H1 (cell line): Measurements from ENCODE around the gene CPPED1. TPM values are rescaled to one million over a fixed set of nuclear protein-coding genes. Genes with fewer than 3 reads are reported as not detected.

ENCODE experiments used
- CTCF ChIA-PET: fragments of 300-600 bp; sonication (Branson Sonifier 250); formaldehyde crosslinking; loops from one replicate; lab custom pipeline; 2021; ENCODE audit not compliant: partially characterized antibody; lab: Charles Lee
- POLR2A ChIA-PET: fragments of 300-600 bp; sonication (Branson Sonifier 250); formaldehyde crosslinking; loops from one replicate; lab custom pipeline; 2021; ENCODE audit warnings: inconsistent platforms; ENCODE audit not compliant: partially characterized antibody; lab: Charles Lee
- DNase-seq, 2 experiments: peaks; one replicate each; pipeline versions ENCODE4 v3.0.0 to v3.0.0-alpha.2; 2010 to 2022; ENCODE audit warnings: low spot score in 2 of 2, low read depth in 1 of 2, mixed read lengths in 1 of 2
- FAIRE-seq: peaks from 2 replicates; lab custom pipeline; 2011; peaks lifted over from hg19 to GRCh38; lab: Jason Lieb, UNC
- H2AFZ ChIP-seq: 2 replicates; pipeline ENCODE4 v1.8.1; 2012; ENCODE audit warnings: low read length, inconsistent platforms
- H2AK5ac ChIP-seq: 2 replicates; pipeline ENCODE4 v1.6.1; 2013; ENCODE audit warnings: low read depth, low read length
- H2BK120ac ChIP-seq: replicated peaks from 2 replicates; pipeline ENCODE3; 2013; ENCODE audit warnings: low read depth, low read length, inconsistent platforms
- H2BK12ac ChIP-seq: 2 replicates; pipeline ENCODE4 v1.6.1; 2013; ENCODE audit warnings: low read depth, low read length
- H2BK15ac ChIP-seq: 2 replicates; pipeline ENCODE4 v1.6.1; 2013; ENCODE audit warnings: low read length
- H2BK20ac ChIP-seq: 2 replicates; pipeline ENCODE4 v1.6.1; 2013; ENCODE audit warnings: low read length
- H2BK5ac ChIP-seq: 2 replicates; pipeline ENCODE4 v1.6.1; 2013; ENCODE audit warnings: low read depth, low read length
- H3K14ac ChIP-seq: 2 replicates; pipeline ENCODE4 v1.6.1; 2013; ENCODE audit warnings: inconsistent platforms; ENCODE audit not compliant: insufficient read length
- H3K18ac ChIP-seq: 2 replicates; pipeline ENCODE4 v1.6.1; 2013; ENCODE audit warnings: low read length; ENCODE audit errors: extremely low read depth
- H3K23ac ChIP-seq: 2 replicates; pipeline ENCODE4 v1.6.1; 2013; ENCODE audit warnings: inconsistent platforms; ENCODE audit not compliant: insufficient read length
- H3K23me2 ChIP-seq: 2 replicates; pipeline ENCODE4 v1.6.1; 2013; ENCODE audit warnings: low read depth, low read length
- H3K27ac ChIP-seq: 2 replicates; pipeline ENCODE4 v1.6.1; 2011; ENCODE audit warnings: low read depth, low read length, inconsistent platforms
- H3K27me3 ChIP-seq, 4 experiments: replicated peaks in 1 of 4; 1 replicate in 1 of 4; 2 replicates in 3 of 4; pipeline versions ENCODE4 v1.6.1 to v1.8.1; 2011 to 2013; ENCODE audit warnings: low read length in 3 of 4, mild to moderate bottlenecking in 3 of 4, inconsistent platforms in 2 of 4, mixed read lengths in 2 of 4, moderate library complexity in 1 of 4; ENCODE audit not compliant: control insufficient read depth in 3 of 4, insufficient read depth in 3 of 4; ENCODE audit errors: extremely low read depth in 1 of 4
- H3K36me3 ChIP-seq, 4 experiments: 2 replicates each; pipeline versions ENCODE4 v1.6.1 to v1.8.1; 2011 to 2013; ENCODE audit warnings: mild to moderate bottlenecking in 4 of 4, low read length in 3 of 4, moderate library complexity in 2 of 4, control low read depth in 1 of 4, inconsistent platforms in 1 of 4; ENCODE audit not compliant: insufficient read depth in 4 of 4, control insufficient read depth in 2 of 4
- H3K4ac ChIP-seq: replicated peaks from 2 replicates; pipeline ENCODE3; 2013; ENCODE audit warnings: low read length, low read depth, mixed read lengths, inconsistent platforms; ENCODE audit not compliant: insufficient read length
- H3K4me1 ChIP-seq, 4 experiments: replicated peaks in 1 of 4; 1 replicate in 1 of 4; 2 replicates in 3 of 4; pipeline versions ENCODE4 v1.6.1 to v1.8.1; 2011 to 2013; ENCODE audit warnings: low read length in 3 of 4, inconsistent platforms in 2 of 4, mixed read lengths in 1 of 4; ENCODE audit not compliant: insufficient read depth in 4 of 4, control insufficient read depth in 3 of 4
- H3K4me2 ChIP-seq, 2 experiments: 2 replicates each; pipeline versions ENCODE4 v1.6.1 to v1.8.1; 2011 to 2013; ENCODE audit warnings: low read depth in 2 of 2, low read length in 2 of 2, control low read depth in 1 of 2, inconsistent platforms in 1 of 2, mild to moderate bottlenecking in 1 of 2; ENCODE audit not compliant: insufficient read depth in 1 of 2
- H3K4me3 ChIP-seq, 4 experiments: fragments of 200-600, 300-600 bp in 1 of 4; sonication (generic), shearing (Covaris generic), sonication (Bioruptor Twin) in 1 of 4; 2 replicates each; pipeline versions ENCODE4 v1.5.1 to v1.8.1; 2011 to 2016; ENCODE audit warnings: low read length in 4 of 4, low read depth in 3 of 4, control low read depth in 2 of 4, inconsistent platforms in 2 of 4, mild to moderate bottlenecking in 2 of 4, mixed read lengths in 1 of 4, moderate library complexity in 1 of 4; ENCODE audit not compliant: insufficient read depth in 2 of 4; ENCODE audit errors: extremely low read depth in 1 of 4
- H3K56ac ChIP-seq: replicated peaks from 2 replicates; pipeline ENCODE3; 2013; ENCODE audit warnings: low read depth, mild to moderate bottlenecking, mixed read lengths, low read length, inconsistent platforms; ENCODE audit not compliant: insufficient read length
- H3K79me1 ChIP-seq: 2 replicates; pipeline ENCODE4 v1.6.1; 2013; ENCODE audit warnings: low read depth, low read length, control low read depth
- H3K79me2 ChIP-seq, 2 experiments: 2 replicates each; pipeline versions ENCODE4 v1.6.1 to v1.8.1; 2012 to 2013; ENCODE audit warnings: low read length in 2 of 2, mild to moderate bottlenecking in 2 of 2, inconsistent platforms in 1 of 2; ENCODE audit not compliant: insufficient read depth in 2 of 2, control insufficient read depth in 1 of 2
- H3K9ac ChIP-seq, 4 experiments: replicated peaks in 1 of 4; 1 replicate in 1 of 4; 2 replicates in 3 of 4; pipeline versions ENCODE4 v1.6.1 to v1.8.1; 2011 to 2013; ENCODE audit warnings: low read depth in 3 of 4, low read length in 3 of 4, control low read depth in 2 of 4, mild to moderate bottlenecking in 2 of 4, moderate library complexity in 2 of 4, inconsistent platforms in 1 of 4; ENCODE audit errors: extremely low read depth in 1 of 4
- H3K9me3 ChIP-seq, 2 experiments: 2 replicates each; pipeline versions ENCODE4 v1.6.1 to v1.8.1; 2012 to 2013; ENCODE audit warnings: mild to moderate bottlenecking in 2 of 2, moderate library complexity in 2 of 2, control low read depth in 1 of 2, inconsistent platforms in 1 of 2, low read depth in 1 of 2, low read length in 1 of 2, mixed read lengths in 1 of 2; ENCODE audit not compliant: insufficient read depth in 2 of 2
- H4K20me1 ChIP-seq, 2 experiments: replicated peaks in 1 of 2; 2 replicates each; pipeline versions ENCODE3 to v1.8.1; 2011 to 2013; ENCODE audit warnings: inconsistent platforms in 2 of 2, low read length in 2 of 2, mild to moderate bottlenecking in 1 of 2; ENCODE audit not compliant: insufficient read depth in 2 of 2, control insufficient read depth in 1 of 2
- H4K5ac ChIP-seq: 2 replicates; pipeline ENCODE4 v1.6.1; 2013; ENCODE audit warnings: low read length, low read depth, mixed read lengths, inconsistent platforms; ENCODE audit not compliant: insufficient read length
- H4K8ac ChIP-seq: 2 replicates; pipeline ENCODE4 v1.8.0; 2013; ENCODE audit warnings: mild to moderate bottlenecking, moderate library complexity, low read length, inconsistent platforms; ENCODE audit not compliant: insufficient read depth; ENCODE audit errors: extremely low read depth
- H4K91ac ChIP-seq: replicated peaks from 2 replicates; pipeline ENCODE3; 2013; ENCODE audit warnings: low read length, mixed read lengths, inconsistent platforms; ENCODE audit not compliant: insufficient read length
- HDAC2 ChIP-seq, 2 experiments: fragments of 300-600 bp in 1 of 2; sonication (generic) in 1 of 2; IDR thresholded peaks; 2 replicates each; pipeline ENCODE4 v1.6.1; 2011 to 2012; ENCODE audit warnings: low read depth in 2 of 2, low read length in 2 of 2, mild to moderate bottlenecking in 2 of 2, moderate library complexity in 2 of 2, borderline replicate concordance in 1 of 2, inconsistent platforms in 1 of 2
- POLR2A ChIP-seq, 2 experiments: IDR thresholded peaks; 1 replicate in 1 of 2; 2 replicates in 1 of 2; pipeline ENCODE4 v1.6.1; 2011; ENCODE audit warnings: low read depth in 2 of 2, low read length in 2 of 2, mild to moderate bottlenecking in 2 of 2; ENCODE audit errors: control extremely low read depth in 1 of 2
- POLR2AphosphoS5 ChIP-seq: IDR thresholded peaks from 2 replicates; pipeline ENCODE4 v1.6.1; 2011; ENCODE audit warnings: low read depth, low read length
- RBBP5 ChIP-seq: IDR thresholded peaks from 2 replicates; pipeline ENCODE4 v1.7.1; 2012; ENCODE audit warnings: low read depth, mild to moderate bottlenecking, inconsistent platforms, low read length, moderate library complexity, borderline replicate concordance
- WGBS, 2 experiments: shearing (Covaris generic) in 1 of 2; methylation state at CpG; one replicate each; pipeline versions ENCODE4 v1.1.6 to v1.1.7; 2013 to 2015; ENCODE audit warnings: low lambda C conversion rate in 2 of 2, mixed read lengths in 2 of 2, inconsistent platforms in 1 of 2, low coverage in 1 of 2, missing lambda C conversion rate in 1 of 2; ENCODE audit not compliant: insufficient replicate concordance in 2 of 2, insufficient coverage in 1 of 2, insufficient read length in 1 of 2; ENCODE audit errors: extremely low coverage in 1 of 2, missing lambda C conversion rate in 1 of 2; 5-methylcytosine and 5-hydroxymethylcytosine counted together
- polyA plus RNA-seq, 7 experiments: library from polyadenylated mRNA; depleted of rRNA in 3 of 7; stranded (reverse) in 5 of 7; unstranded in 2 of 7; fragments of >200 nt in 5 of 7; fragments of 200-250 nt in 2 of 7; gene quantifications; 1 replicate in 5 of 7; 2 replicates in 1 of 7; 4 replicates in 1 of 7; pipeline versions ENCODE4 v1.2.1 to v1.2.3, GENCODE V29; 2011 to 2013; ENCODE audit warnings: missing spikeins in 2 of 7, mixed read lengths in 2 of 7
- total RNA-seq: library from RNA; stranded (reverse); fragmentation: NEBNext Ultra II Directional; extraction: Animal tissue kit (Norgen Biotek cat#: 25700); gene quantifications from 2 replicates; pipeline ENCODE4 v1.2.1, GENCODE V29; 2021

Gene CPPED1
- total and polyA plus RNA-seq, 2 of the 8 experiments (the other 6 are each of a cell fraction or from before 2014, with no cell fraction given), result 3.5 to 11.2 TPM

- Histone ChIP-seq H3K79me1 (no peaks in the 10 kb centered on the region), H4K20me1 (peaks cover 0 to 1% of the 10 kb centered on the region in 2 experiments), H3K9me3 (no peaks in the 10 kb centered on the region), H3K4me2 (no peak overlapping the region), H3K23ac (no peak overlapping the region), H3K56ac (no peak overlapping the region), H3K9ac (no peak overlapping the region), H2BK12ac (no peak overlapping the region), H3K18ac (no peak overlapping the region), H2BK20ac (no peak overlapping the region), H4K5ac (no peak overlapping the region), H3K23me2 (no peaks in the 10 kb centered on the region), H2AK5ac (no peak overlapping the region), H3K4me1 (no peaks in the 10 kb centered on the region), H2BK5ac (no peak overlapping the region), H3K36me3 (no peaks in the 10 kb centered on the region; a peak in 2 of 8 replicates), H3K27me3 (no peaks in the 10 kb centered on the region), H3K4me3 (no peak overlapping the region), H4K8ac (no peak overlapping the region), H3K27ac (no peak overlapping the region), H3K4ac (no peak overlapping the region), H2BK120ac (no peak overlapping the region), H2AFZ (no peak overlapping the region), H4K91ac (no peak overlapping the region), H3K79me2 (no peaks in the 10 kb centered on the region), H2BK15ac (no peak overlapping the region), H3K14ac (no peak overlapping the region)
- FAIRE-seq (no peak), DNase-seq (no peak)
- ChIA-PET CTCF (no interaction called here), POLR2A (no interaction called here)
- 87% methylated on average over 4 of the region's 4 CpGs; no CpG with 5 or more reads in 1 of the 2 experiments for WGBS, 2 experiments
- TF ChIP-seq RBBP5 (no peak), POLR2AphosphoS5 (no peak), HDAC2 (IDR thresholded peaks at IDR 0.05; ENCODE audit: borderline replicate concordance in 1 of 2, low read depth in 2 of 2, low read length in 2 of 2) (no peak), POLR2A (IDR thresholded peaks at IDR 0.05; ENCODE audit: control extremely low read depth in 1 of 2, low read depth in 2 of 2, low read length in 2 of 2) (no peak)
Observed at GRCh38 chr16:12775656-12776236, 27.9 kb downstream of the CPPED1 start.
